OCI-M2 (cell line): ENCODE results near the gene TPRN.

Source experiments
- DNase-seq: peaks from one replicate; lab custom pipeline; 2025; ENCODE audit not compliant: unreplicated experiment; lab: John Stamatoyannopoulos, UW

TPRN gene

GRCh38 chr9:137162505-137163364 lies 37.8 kb downstream of the TPRN start:
- DNase-seq = no peak

DNA sequence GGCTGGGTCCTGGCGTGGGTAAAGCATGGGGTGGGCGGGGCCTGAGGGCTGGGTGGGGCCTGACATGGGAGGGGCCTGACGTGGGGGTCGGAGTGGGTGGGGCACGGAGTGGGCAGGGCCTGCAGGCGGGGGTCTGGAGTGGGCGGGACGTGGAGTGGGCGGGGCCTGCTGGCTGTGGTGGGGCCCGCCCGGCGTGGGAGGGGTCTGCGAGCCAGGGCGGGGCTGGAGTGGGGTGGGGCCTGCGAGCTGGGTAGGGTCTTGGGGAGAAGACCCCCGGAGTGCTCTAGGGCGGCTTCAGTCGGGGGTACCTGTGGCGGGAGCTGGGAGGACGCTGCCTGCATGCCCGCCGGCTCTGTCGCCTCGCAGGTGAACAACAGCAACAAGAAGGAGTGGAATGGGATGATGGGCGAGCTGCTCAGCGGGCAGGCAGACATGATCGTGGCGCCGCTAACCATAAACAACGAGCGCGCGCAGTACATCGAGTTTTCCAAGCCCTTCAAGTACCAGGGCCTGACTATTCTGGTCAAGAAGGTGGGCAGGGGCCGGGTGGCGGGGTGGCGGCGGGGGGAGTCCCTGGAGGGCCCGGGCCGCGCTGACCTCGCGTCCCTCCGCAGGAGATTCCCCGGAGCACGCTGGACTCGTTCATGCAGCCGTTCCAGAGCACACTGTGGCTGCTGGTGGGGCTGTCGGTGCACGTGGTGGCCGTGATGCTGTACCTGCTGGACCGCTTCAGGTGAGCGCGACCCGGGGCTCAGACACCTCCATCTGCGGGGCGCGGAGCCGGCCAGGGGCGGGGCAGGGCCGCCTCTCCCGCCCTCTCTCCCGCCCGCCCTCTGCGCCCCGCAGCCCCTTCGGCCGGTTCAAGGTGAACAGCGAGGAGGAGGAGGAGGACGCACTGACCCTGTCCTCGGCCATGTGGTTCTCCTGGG lies 38.7 kb downstream of the TPRN start:
- no peak for DNase-seq

- DNase-seq = no peak
Observed at GRCh38 chr9:137160716-137161557, 39.6 kb downstream of the TPRN start.

GRCh38 chr9:137160054-137160425 lies 40.5 kb downstream of the TPRN start:
- DNase-seq = no peak

DNA sequence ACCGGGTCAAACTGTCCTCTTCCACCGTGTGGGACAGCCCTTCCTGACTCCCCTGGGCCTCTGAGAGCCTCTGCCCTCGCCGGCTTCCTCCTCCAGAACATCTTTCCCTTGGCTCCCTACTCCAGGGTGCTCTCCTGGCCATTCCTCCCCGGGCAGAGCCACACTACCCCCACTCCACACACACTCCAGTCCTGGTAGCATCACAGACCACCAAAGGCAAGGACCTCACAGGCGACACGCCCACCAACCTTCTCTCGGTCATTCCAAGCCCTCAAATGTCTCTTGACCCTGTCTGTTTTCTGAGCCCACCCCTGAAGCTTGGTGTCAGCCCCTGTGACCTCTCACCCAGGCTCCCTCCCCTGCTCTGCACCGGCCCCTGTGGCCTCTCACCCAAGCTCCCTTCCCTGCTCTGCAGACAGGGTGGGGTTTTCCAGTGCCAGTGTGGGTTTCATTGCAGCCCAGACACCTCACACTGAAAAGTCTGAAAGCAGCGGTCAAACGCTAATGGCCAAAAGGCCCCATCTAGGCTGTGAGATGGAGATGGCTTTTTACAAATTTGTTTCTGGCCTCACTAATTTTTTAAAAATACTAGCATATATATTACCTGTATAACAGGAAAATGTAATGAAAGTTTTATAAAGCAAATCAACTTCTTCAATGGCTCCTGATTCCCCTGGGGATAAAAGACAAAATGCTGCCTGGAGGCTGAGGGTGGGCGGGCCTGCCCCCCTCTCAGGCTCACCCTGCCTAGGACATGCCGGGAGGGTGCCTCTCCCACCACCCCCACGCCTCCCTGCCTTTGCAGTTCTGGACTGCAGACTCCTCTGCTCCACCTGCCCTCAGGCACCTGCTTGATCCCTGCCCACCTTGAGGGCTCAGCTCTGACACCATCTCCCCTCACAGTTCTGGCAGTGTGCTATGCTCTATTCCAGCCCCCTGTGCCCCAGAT lies 41.2 kb downstream of the TPRN start:
- no peak for DNase-seq

DNA sequence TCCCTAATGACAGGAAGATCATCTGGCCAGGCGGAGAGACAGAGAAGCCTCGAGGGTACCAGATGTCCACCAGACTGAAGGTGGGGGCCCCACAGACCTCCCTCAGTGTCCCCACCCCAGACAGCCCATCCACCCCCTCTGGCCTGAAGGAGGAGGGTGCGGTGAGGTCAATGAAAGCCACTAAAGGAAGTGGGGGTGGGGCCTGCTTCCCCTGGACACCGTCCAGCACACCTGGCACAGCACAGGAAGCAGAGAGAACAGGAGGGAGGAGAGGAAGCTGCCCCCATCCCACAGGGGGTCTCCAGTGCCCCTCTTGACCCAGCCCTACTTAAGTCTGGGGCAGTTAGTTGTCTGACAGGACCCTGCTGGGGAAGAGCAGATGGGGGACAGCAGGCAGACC lies 41.9 kb downstream of the TPRN start:
- no peak for DNase-seq

DNA sequence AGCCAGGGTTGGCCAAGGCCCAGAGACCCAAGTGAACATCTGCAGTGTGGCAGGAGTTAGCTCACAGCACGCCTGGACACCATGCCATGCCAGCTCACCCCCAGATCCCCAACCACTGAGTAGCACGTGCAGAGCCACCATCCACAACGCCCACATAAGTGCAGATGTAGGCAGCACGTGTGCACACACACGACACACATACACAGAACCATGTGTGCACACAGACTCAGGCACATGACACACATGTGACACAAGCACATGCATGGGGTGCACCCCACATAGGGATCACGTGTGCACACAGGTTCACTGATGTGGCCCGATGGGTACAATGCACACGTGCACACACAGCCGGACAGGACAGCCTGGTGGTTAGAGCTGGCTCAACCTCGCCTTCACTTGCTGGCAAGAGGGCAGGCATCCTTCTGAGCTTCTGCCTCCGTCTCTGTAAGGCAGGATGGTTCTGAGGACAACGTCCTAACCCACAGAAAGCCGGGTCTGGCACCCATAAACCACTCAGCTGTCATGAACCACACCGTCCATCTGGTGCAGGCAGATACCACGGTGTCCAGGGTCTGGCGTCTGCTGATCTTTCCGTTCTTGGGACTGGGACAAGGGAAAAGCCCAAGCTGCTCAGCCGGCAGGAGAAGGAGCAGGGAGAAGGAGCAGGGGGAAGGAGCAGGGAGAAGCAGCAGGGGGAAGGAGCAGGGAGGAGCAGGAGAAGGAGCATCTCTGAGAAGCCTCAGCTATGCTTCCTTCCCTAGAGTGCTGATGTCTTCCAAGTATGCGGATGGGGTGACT lies 42.7 kb downstream of the TPRN start:
- DNase-seq = no peak

GRCh38 chr9:137156567-137157375 lies 43.8 kb downstream of the TPRN start:
- DNase-seq = no peak

- DNase-seq = no peak
Observed at GRCh38 chr9:137152844-137153405, 47.6 kb downstream of the TPRN start.

- peak; percentile 88 for DNase-seq
Observed at GRCh38 chr9:137150617-137151457, 49.7 kb downstream of the TPRN start.

- peak; percentile 88 for DNase-seq
Observed at GRCh38 chr9:137149942-137150616, 50.5 kb downstream of the TPRN start.

DNA sequence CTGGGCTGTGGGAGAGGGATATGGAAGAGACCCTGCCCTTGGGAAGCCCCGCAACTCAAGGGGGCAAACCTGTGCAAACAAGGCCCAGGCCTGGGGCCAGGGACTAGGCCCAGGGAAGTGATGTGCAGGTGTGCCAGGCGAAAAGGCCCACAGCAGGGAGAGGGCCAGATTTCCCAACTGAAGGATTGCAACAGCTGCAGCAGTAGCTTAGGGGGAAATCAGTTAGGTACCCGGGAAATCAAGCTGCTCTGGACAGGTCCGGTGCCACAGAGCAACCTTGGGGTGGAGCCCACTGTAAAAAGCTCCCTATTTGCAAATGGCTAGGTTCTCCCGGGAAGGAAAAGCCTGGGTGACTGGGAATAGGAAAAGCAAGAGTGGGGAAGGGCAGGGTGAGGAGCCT lies 51.2 kb downstream of the TPRN start:
- no peak for DNase-seq

DNA sequence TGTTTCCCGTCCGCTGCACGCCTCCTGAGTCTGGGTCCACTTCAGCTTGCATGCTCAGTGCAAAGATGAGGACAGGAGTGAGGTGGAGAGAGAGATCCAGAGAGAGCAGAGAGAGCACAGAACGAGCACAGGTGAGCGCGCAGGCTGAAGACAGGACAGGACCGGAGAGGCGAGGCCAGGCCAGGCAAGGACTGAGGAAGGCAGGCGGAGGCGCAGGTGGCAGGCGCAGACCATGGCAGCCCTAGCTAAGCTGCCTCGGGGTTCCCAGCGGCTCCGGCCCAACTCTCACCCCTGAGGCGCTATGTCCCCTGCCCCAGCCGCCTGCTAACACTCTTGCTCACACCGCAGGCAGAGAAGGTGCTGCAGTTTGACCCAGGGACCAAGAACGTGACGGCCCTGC lies 51.9 kb downstream of the TPRN start:
- no peak for DNase-seq

DNA sequence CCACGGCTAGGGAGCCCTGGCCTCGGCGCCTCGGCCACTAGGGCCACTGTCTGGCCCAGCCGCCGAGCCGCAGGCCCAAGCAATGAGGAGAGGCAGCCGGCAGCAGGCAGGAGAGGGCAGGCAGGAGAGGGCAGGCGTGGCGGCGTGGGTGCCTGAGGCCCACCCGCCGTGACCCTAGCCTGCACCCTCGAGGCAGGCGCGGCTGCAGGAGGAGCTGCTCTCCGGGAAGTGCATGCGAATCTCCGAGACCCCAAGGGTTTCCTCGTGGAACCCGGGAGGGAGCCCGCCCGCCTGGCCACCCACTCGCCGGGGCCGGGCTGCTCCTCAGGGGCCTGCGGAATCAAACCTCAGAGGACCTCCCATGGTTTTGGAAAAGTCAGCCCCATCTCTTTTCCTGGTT lies 52.3 kb downstream of the TPRN start:
- no peak for DNase-seq

DNA sequence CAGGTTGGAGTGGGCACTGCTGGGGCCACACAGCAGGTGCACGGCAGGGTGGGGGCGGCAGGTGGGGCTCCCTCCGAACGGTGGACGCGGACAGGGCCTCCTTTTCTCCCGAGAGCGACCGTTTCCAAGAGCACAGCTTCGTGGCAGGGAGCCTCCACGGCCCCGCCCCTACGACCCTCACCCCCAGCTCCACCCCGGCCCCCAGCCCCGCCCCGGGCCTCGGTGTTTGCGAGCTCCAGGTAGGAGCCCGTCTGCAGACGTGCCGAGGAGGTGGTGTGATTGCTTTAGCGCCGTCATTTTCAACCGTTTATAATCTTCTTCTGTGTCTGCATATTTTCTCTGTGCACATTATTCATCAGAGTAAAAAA lies 52.8 kb downstream of the TPRN start:
- DNase-seq = no peak

- DNase-seq = no peak
Observed at GRCh38 chr9:137147091-137147792, 53.3 kb downstream of the TPRN start.
